HG03025 (cell line): ENCODE measurements around the gene SLC2A4.
"Not testable (repeated sequence)": the region's sequence is repeated elsewhere in the genome, so short reads cannot be mapped to it uniquely, and the experiment has no call there.

ENCODE experiments used
- ATAC-seq: cut with Tn5 transposase; IDR thresholded peaks from one replicate; pipeline ENCODE4 v1.9.1; 2021; ENCODE audit warnings: mild to moderate bottlenecking, moderate library complexity; ENCODE audit not compliant: unreplicated experiment, low FRiP score

SLC2A4 gene

GRCh38 chr17:7336240-7337175 is 55.0 kb downstream of the SLC2A4 start, which contains the start of gene ACAP1:
Gene ACAP1, plus strand, starts transcription at chr17:7336529. Its CDS starts 206 bp downstream, at chr17:7336735.
- ATAC-seq: no peak

GRCh38 chr17:7337600-7337999 is 56.1 kb downstream of the SLC2A4 start:
- ATAC-seq: not testable (repeated sequence)
